HCT116 (cell line): ENCODE results near the gene CYP4F8. TPM values are rescaled to one million over a fixed set of nuclear protein-coding genes. Genes with fewer than 3 reads are reported as not detected.

ENCODE experiments used
- ATAC-seq: fragments of 200-7000 bp; cut with Tn5 transposase; 2 replicates; pipeline ENCODE4 v1.9.1; 2020; ENCODE audit warnings: mild to moderate bottlenecking, moderate library complexity
- BruUV-seq: library from RNA; stranded (reverse); fragments of 400-500 nt; replicated peaks from 2 replicates; lab custom pipeline; 2021; lab: Mats Ljungman, UMichigan
- CTCF ChIA-PET: fragments of 300-600 bp; sonication (Branson Sonifier 250); formaldehyde crosslinking; loops from one replicate; lab custom pipeline; 2021; ENCODE audit warnings: antibody characterized with exemption; lab: Charles Lee
- POLR2A ChIA-PET: fragments of 300-600, 350-600 bp; sonication (Branson Sonifier 250); formaldehyde crosslinking; loops from one replicate; lab custom pipeline; 2021; ENCODE audit warnings: antibody characterized with exemption; lab: Charles Lee
- RAD21 ChIA-PET, 2 experiments: fragments of 300-600 bp; sonication (Branson Sonifier 250); formaldehyde crosslinking; loops; one replicate each; lab custom pipeline; 2023; ENCODE audit warnings: low total read pairs in 2 of 2; ENCODE audit not compliant: uncharacterized antibody in 2 of 2, unreplicated experiment in 2 of 2, low non-redundant PET in 1 of 2; lab: Charles Lee
- DNase-seq: peaks from one replicate; pipeline ENCODE4 v3.0.0-alpha.2; 2010; ENCODE audit warnings: low read depth, low spot score
- H2AFZ ChIP-seq: fragments of 200-600 bp; shearing (Covaris generic), sonication (generic); 2 replicates; pipeline ENCODE4 v1.6.1; 2017; ENCODE audit warnings: low read depth, mixed run types, mixed read lengths, antibody characterized with exemption, low read length; ENCODE audit not compliant: poor library complexity, severe bottlenecking
- H3K27ac ChIP-seq: 2 replicates; pipeline ENCODE4 v1.5.1; 2012; ENCODE audit warnings: low read depth, low read length
- H3K27me3 ChIP-seq: fragments of 200-600 bp; sonication (generic); 2 replicates; pipeline ENCODE4 v1.6.1; 2016; ENCODE audit warnings: mixed run types, low read length, mixed read lengths; ENCODE audit not compliant: insufficient read depth
- H3K36me3 ChIP-seq, 2 experiments: fragments of 200-500 bp in 1 of 2; fragments of 200-600 bp in 1 of 2; sonication (Bioruptor generic) in 1 of 2; sonication (generic) in 1 of 2; 2 replicates each; pipeline versions ENCODE4 v1.5.1 to v1.6.1; 2014 to 2016; ENCODE audit warnings: low read length in 2 of 2, inconsistent platforms in 1 of 2, mixed read lengths in 1 of 2, mixed run types in 1 of 2; ENCODE audit not compliant: insufficient read depth in 2 of 2, control insufficient read depth in 1 of 2
- H3K4me1 ChIP-seq, 2 experiments: fragments of 200-600 bp in 1 of 2; sonication (generic) in 1 of 2; 2 replicates each; pipeline versions ENCODE4 v1.5.1 to v1.6.1; 2012 to 2017; ENCODE audit warnings: low read length in 2 of 2, inconsistent platforms in 1 of 2, mild to moderate bottlenecking in 1 of 2, mixed read lengths in 1 of 2, mixed run types in 1 of 2, moderate library complexity in 1 of 2; ENCODE audit not compliant: insufficient read depth in 2 of 2, control insufficient read depth in 1 of 2
- H3K4me2 ChIP-seq: fragments of 200-600 bp; sonication (generic); 2 replicates; pipeline ENCODE4 v1.6.1; 2017; ENCODE audit warnings: mixed run types, low read length, mixed read lengths
- H3K4me3 ChIP-seq, 2 experiments: fragments of 200-600 bp in 1 of 2; sonication (generic) in 1 of 2; replicated peaks in 1 of 2; 2 replicates each; pipeline ENCODE4 v1.5.1; 2011 to 2016; ENCODE audit warnings: low read length in 2 of 2, control low read depth in 1 of 2, low read depth in 1 of 2, mild to moderate bottlenecking in 1 of 2, mixed read lengths in 1 of 2, mixed run types in 1 of 2
- H3K79me2 ChIP-seq: fragments of 200-600 bp; sonication (generic); 2 replicates; pipeline ENCODE4 v1.6.1; 2017; ENCODE audit warnings: mild to moderate bottlenecking, mixed run types, low read length, moderate library complexity, mixed read lengths; ENCODE audit not compliant: insufficient read depth
- H3K9ac ChIP-seq: fragments of 200-600 bp; sonication (generic); 2 replicates; pipeline ENCODE4 v1.6.1; 2016; ENCODE audit warnings: low read length, mixed read lengths
- H3K9me2 ChIP-seq: fragments of 200-600 bp; sonication (generic), shearing (Covaris generic); 2 replicates; pipeline ENCODE4 v1.6.1; 2017; ENCODE audit warnings: mixed run types, mild to moderate bottlenecking, moderate library complexity; ENCODE audit not compliant: insufficient read depth
- H3K9me3 ChIP-seq, 2 experiments: fragments of 200-500 bp in 1 of 2; fragments of 200-600 bp in 1 of 2; sonication (Bioruptor generic) in 1 of 2; sonication (generic) in 1 of 2; 2 replicates each; pipeline ENCODE4 v1.6.1; 2014 to 2017; ENCODE audit warnings: low read length in 2 of 2, mixed read lengths in 2 of 2, inconsistent platforms in 1 of 2, low read depth in 1 of 2, mild to moderate bottlenecking in 1 of 2, mixed run types in 1 of 2, moderate library complexity in 1 of 2; ENCODE audit not compliant: control insufficient read depth in 1 of 2, insufficient read depth in 1 of 2
- H4K20me1 ChIP-seq: fragments of 200-600 bp; sonication (generic), shearing (Covaris generic); 2 replicates; pipeline ENCODE4 v1.6.1; 2017; ENCODE audit warnings: mixed run types, mild to moderate bottlenecking, moderate library complexity; ENCODE audit not compliant: insufficient read depth
- ATF3 ChIP-seq: IDR thresholded peaks from 2 replicates; pipeline ENCODE4 v1.6.1; 2012
- CBX3 ChIP-seq: IDR thresholded peaks from 2 replicates; pipeline ENCODE4 v1.6.1; 2012; ENCODE audit warnings: low read depth
- CEBPB ChIP-seq: IDR thresholded peaks from 2 replicates; pipeline ENCODE4 v1.6.1; 2012; ENCODE audit warnings: low read depth
- EGR1 ChIP-seq: IDR thresholded peaks from 2 replicates; pipeline ENCODE4 v1.6.1; 2012; ENCODE audit warnings: low read depth
- EZH2 ChIP-seq: fragments of 200-600 bp; sonication (generic); IDR thresholded peaks from 2 replicates; pipeline ENCODE4 v1.6.1; 2017; ENCODE audit warnings: antibody characterized with exemption, mixed run types
- EZH2phosphoT487 ChIP-seq: fragments of 200-600 bp; IDR thresholded peaks from 2 replicates; pipeline ENCODE4 v1.6.1; 2018; ENCODE audit warnings: antibody characterized with exemption, borderline replicate concordance
- FOSL1 ChIP-seq: IDR thresholded peaks from 2 replicates; pipeline ENCODE4 v1.6.1; 2012; ENCODE audit warnings: low read depth
- RAD21 ChIP-seq: IDR thresholded peaks from 2 replicates; pipeline ENCODE4 v1.6.1; 2012; ENCODE audit warnings: low read depth, mild to moderate bottlenecking
- REST ChIP-seq: IDR thresholded peaks from 2 replicates; pipeline ENCODE4 v1.6.1; 2012; ENCODE audit warnings: low read depth
- SIN3A ChIP-seq: IDR thresholded peaks from 2 replicates; pipeline ENCODE4 v1.6.1; 2012; ENCODE audit warnings: low read depth
- ZBTB33 ChIP-seq: IDR thresholded peaks from 2 replicates; pipeline ENCODE4 v1.6.1; 2011; ENCODE audit warnings: mild to moderate bottlenecking, low read length, moderate library complexity; ENCODE audit not compliant: insufficient replicate concordance; ENCODE audit errors: extremely low read depth
- ZNF274 ChIP-seq: fragments of 200-500 bp; sonication (Bioruptor generic); IDR thresholded peaks from 2 replicates; pipeline ENCODE4 v1.6.1; 2014; ENCODE audit warnings: mild to moderate bottlenecking, low read depth, low read length, inconsistent platforms
- intact Hi-C: fragments of 100-400 bp; cut with micrococcal nuclease; formaldehyde crosslinking; loops from 2 replicates; pipeline ENCODE4 v1.10.0; 2022
- total RNA-seq: library from RNA; stranded (reverse); gene quantifications from one replicate; pipeline ENCODE4 v1.2.1, GENCODE V29; 2021; ENCODE audit not compliant: unreplicated experiment

The CYP4F8 gene
- total RNA-seq, 1 experiment from 2014 or later, result not detected

- intact Hi-C loops, result no loop called here
- Histone ChIP-seq H3K27me3 (peaks cover 10% of the 10 kb centered on the region; the same call in 1 of the 2 replicates), H2AFZ (no peak overlapping the region), H4K20me1 (no peaks in the 10 kb centered on the region), H3K9me3 (no peaks in the 10 kb centered on the region), H3K4me3 (no peak overlapping the region), H3K4me2 (no peak overlapping the region), H3K9ac (no peak overlapping the region), H3K4me1 (no peaks in the 10 kb centered on the region), H3K36me3 (no peaks in the 10 kb centered on the region), H3K27ac (no peak overlapping the region), H3K9me2 (no peaks in the 10 kb centered on the region), H3K79me2 (no peaks in the 10 kb centered on the region)
- no peak for TF ChIP-seq RAD21
- TF ChIP-seq EZH2phosphoT487, result no peak
- TF ChIP-seq CEBPB, result no peak
- no peak for TF ChIP-seq ATF3
- no peak for ATAC-seq
- DNase-seq, result no peak
- BruUV-seq, result no TSS peak
- CTCF ChIA-PET, result no interaction called here
- POLR2A ChIA-PET, result no interaction called here
- RAD21 ChIA-PET, result no interaction called here
Measured at GRCh38 chr19:15663247-15663646, 48.2 kb downstream of the CYP4F8 start.

GRCh38 chr19:15666186-15666585, 51.2 kb downstream of the CYP4F8 start:
- Histone ChIP-seq H3K27me3 (peaks cover 20% of the 10 kb centered on the region; the same call in 1 of the 2 replicates), H3K4me2 (no peak overlapping the region), H3K36me3 (no peaks in the 10 kb centered on the region), H2AFZ (no peak overlapping the region), H3K27ac (no peak overlapping the region), H3K9me2 (no peaks in the 10 kb centered on the region), H3K9ac (no peak overlapping the region), H3K4me3 (no peak overlapping the region), H4K20me1 (no peaks in the 10 kb centered on the region), H3K79me2 (no peaks in the 10 kb centered on the region), H3K4me1 (no peaks in the 10 kb centered on the region), H3K9me3 (no peaks in the 10 kb centered on the region)
- ChIA-PET RAD21 (no interaction called here), CTCF (no interaction called here), POLR2A (no interaction called here)
- no TSS peak for BruUV-seq
- TF ChIP-seq EZH2, result no peak
- no peak for TF ChIP-seq FOSL1
- no peak for TF ChIP-seq SIN3A
- no peak for TF ChIP-seq CBX3
- TF ChIP-seq REST, result no peak
- TF ChIP-seq ZBTB33, result no peak
- no peak for TF ChIP-seq ZNF274
- no peak for TF ChIP-seq EGR1
- ATAC-seq, result no peak
- no peak for DNase-seq
- intact Hi-C loops, result no loop called here
